B cell (primary cell): ENCODE data around the gene TLDC2. TPM values are rescaled to one million over a fixed set of nuclear protein-coding genes. Genes with fewer than 3 reads are reported as not detected.

ENCODE experiments used
- ATAC-seq: fragments of 200-7000 bp; cut with Tn5 transposase; one replicate; pipeline ENCODE4 v1.10.0; 2021; ENCODE audit warnings: low read depth, mild to moderate bottlenecking, moderate number of reproducible peaks, moderate library complexity
- CTCF ChIA-PET: fragments of 350-600 bp; sonication (Branson Sonifier 250); formaldehyde crosslinking; loops from one replicate; lab custom pipeline; 2021; ENCODE audit warnings: antibody characterized with exemption, inconsistent platforms; lab: Charles Lee
- POLR2A ChIA-PET: fragments of 350-600 bp; sonication (Branson Sonifier 250); formaldehyde crosslinking; loops from one replicate; lab custom pipeline; 2021; ENCODE audit warnings: antibody characterized with exemption; lab: Charles Lee
- DNase-seq: peaks from one replicate; pipeline ENCODE4 v3.0.0; 2013
- H2AFZ ChIP-seq: 2 replicates; pipeline ENCODE4 v1.6.1; 2012; ENCODE audit warnings: mild to moderate bottlenecking, low read depth, low read length; ENCODE audit not compliant: insufficient read depth, poor library complexity, severe bottlenecking
- H3K27ac ChIP-seq, 2 donors: 1 replicate in 1 of 2; 2 replicates in 1 of 2; pipeline ENCODE4 v1.5.1; 2012 to 2013; ENCODE audit warnings: low read length in 2 of 2, mild to moderate bottlenecking in 2 of 2, moderate library complexity in 1 of 2
- H3K27me3 ChIP-seq, 4 experiments: fragments of 200-600 bp in 1 of 4; sonication (generic) in 1 of 4; replicated peaks in 1 of 4; 1 replicate in 2 of 4; 2 replicates in 2 of 4; pipeline versions ENCODE4 v1.6.1 to v1.7.0; 2013 to 2016; ENCODE audit warnings: low read length in 3 of 4, mild to moderate bottlenecking in 2 of 4, mixed read lengths in 1 of 4, moderate library complexity in 1 of 4; ENCODE audit not compliant: insufficient read depth in 4 of 4, control insufficient read depth in 3 of 4; ENCODE audit errors: control extremely low read depth in 1 of 4
- H3K36me3 ChIP-seq, 2 experiments: replicated peaks in 1 of 2; 1 replicate in 1 of 2; 2 replicates in 1 of 2; pipeline versions ENCODE4 v1.6.1 to v1.7.1; 2013; ENCODE audit warnings: low read length in 1 of 2; ENCODE audit not compliant: insufficient read depth in 2 of 2, control insufficient read depth in 1 of 2; ENCODE audit errors: control extremely low read depth in 1 of 2, extremely low read depth in 1 of 2
- H3K4me1 ChIP-seq, 2 donors: fragments of 200-600 bp in 1 of 2; sonication (generic) in 1 of 2; 1 replicate in 1 of 2; 2 replicates in 1 of 2; pipeline versions ENCODE4 v1.5.1 to v1.6.1; 2013 to 2017; ENCODE audit warnings: low read length in 2 of 2; ENCODE audit not compliant: control insufficient read depth in 2 of 2, insufficient read depth in 2 of 2
- H3K4me2 ChIP-seq: replicated peaks from 2 replicates; pipeline ENCODE3; 2012; ENCODE audit warnings: mild to moderate bottlenecking, low read depth, low read length; ENCODE audit not compliant: poor library complexity, severe bottlenecking
- H3K4me3 ChIP-seq, 5 experiments: fragments of 200-600 bp in 1 of 5; sonication (generic) in 1 of 5; 1 replicate in 3 of 5; 2 replicates in 2 of 5; pipeline versions ENCODE4 v1.5.1 to v1.7.0; 2011 to 2016; ENCODE audit warnings: low read length in 4 of 5, mild to moderate bottlenecking in 4 of 5, low read depth in 2 of 5, control low read depth in 1 of 5, moderate library complexity in 1 of 5; ENCODE audit not compliant: insufficient read depth in 1 of 5; ENCODE audit errors: control extremely low read depth in 1 of 5, extremely low read depth in 1 of 5
- H3K79me2 ChIP-seq: fragments of 200-600 bp; sonication (generic); one replicate; pipeline ENCODE4 v1.6.0; 2016; ENCODE audit warnings: low read length; ENCODE audit not compliant: control insufficient read depth, insufficient read depth
- H3K9ac ChIP-seq: fragments of 200-600 bp; sonication (generic); 2 replicates; pipeline ENCODE4 v1.6.1; 2017; ENCODE audit warnings: mild to moderate bottlenecking, low read length, moderate library complexity
- H3K9me3 ChIP-seq, 3 donors: one replicate each; pipeline versions ENCODE4 v1.6.1 to v1.7.1; 2013; ENCODE audit warnings: low read length in 2 of 3; ENCODE audit not compliant: control insufficient read depth in 2 of 3, insufficient read depth in 1 of 3; ENCODE audit errors: control extremely low read depth in 1 of 3
- H4K20me1 ChIP-seq: 2 replicates; pipeline ENCODE4 v1.6.0; 2012; ENCODE audit warnings: mild to moderate bottlenecking, low read length; ENCODE audit not compliant: insufficient read depth, control insufficient read depth, poor library complexity, severe bottlenecking
- H3K27ac Mint-ChIP-seq: one replicate; pipeline ENCODE4 v1.8.0; 2021; ENCODE audit warnings: mixed read lengths
- H3K27me3 Mint-ChIP-seq: one replicate; pipeline ENCODE4 v1.8.0; 2021; ENCODE audit warnings: mixed read lengths
- H3K4me1 Mint-ChIP-seq: one replicate; pipeline ENCODE4 v1.8.0; 2021; ENCODE audit warnings: mixed read lengths
- H3K4me3 Mint-ChIP-seq: one replicate; pipeline ENCODE4 v1.8.0; 2021; ENCODE audit warnings: mixed read lengths
- H3K9me3 Mint-ChIP-seq: one replicate; pipeline ENCODE4 v1.8.0; 2022; ENCODE audit warnings: mixed read lengths; ENCODE audit not compliant: insufficient read depth
- CTCF ChIP-seq: fragments of 200-600 bp; IDR thresholded peaks from one replicate; pipeline ENCODE4 v1.8.0; 2022; ENCODE audit warnings: antibody characterized with exemption, mild to moderate bottlenecking
- EZH2 ChIP-seq: IDR thresholded peaks from 2 replicates; pipeline ENCODE4 v1.6.1; 2012; ENCODE audit warnings: borderline replicate concordance, low read depth, mild to moderate bottlenecking, moderate library complexity, low read length; ENCODE audit not compliant: insufficient read depth, poor library complexity, severe bottlenecking
- WGBS: methylation state at CpG from one replicate; pipeline ENCODE4 v1.1.5; 2013; ENCODE audit warnings: missing lambda C conversion rate; ENCODE audit not compliant: insufficient coverage; 5-methylcytosine and 5-hydroxymethylcytosine counted together
- intact Hi-C: fragments of 100-400 bp; cut with micrococcal nuclease; formaldehyde crosslinking; loops from one replicate; pipeline ENCODE4 v1.10.0; 2022
- polyA plus RNA-seq: library from polyadenylated mRNA; depleted of rRNA; stranded (reverse); fragments of >200 nt; gene quantifications from 2 replicates; pipeline ENCODE4 v1.2.3, GENCODE V29; 2012
- total RNA-seq, 2 donors: library from RNA; stranded (reverse); fragments of 120-200 nt in 1 of 2; gene quantifications; 1 replicate in 1 of 2; 2 replicates in 1 of 2; pipeline versions ENCODE4 v1.2.3 to v1.2.4, GENCODE V29; 2013 to 2022

TLDC2 gene
- total and polyA plus RNA-seq, 2 donors (not counting 1 experiment from before 2014, with no cell fraction given) = 0.13 TPM; not detected in 1

- peaks cover 73% of the 10 kb centered on the region for H3K4me1 Mint-ChIP-seq
- whole genome bisulfite sequencing = 63% methylated on average over 17 of the region's 17 CpGs
- Histone ChIP-seq H3K9ac (no peak overlapping the region), H3K4me3 (no peak overlapping the region), H3K27me3 (no peaks in the 10 kb centered on the region), H3K36me3 (peaks cover 0 to 10% of the 10 kb centered on the region in 2 experiments), H3K9me3 (no peaks in the 10 kb centered on the region), H3K4me1 (peaks cover 34 to 41% of the 10 kb centered on the region in 2 donors), H2AFZ (no peak overlapping the region), H3K27ac (no peak overlapping the region), H4K20me1 (peaks cover 29% of the 10 kb centered on the region), H3K79me2 (peaks cover 93% of the 10 kb centered on the region), H3K4me2 (peak overlapping the region; percentile 34)
- intact Hi-C loops = no loop called here
- no peaks in the 10 kb centered on the region for H3K9me3 Mint-ChIP-seq
- DNase-seq = peak; percentile 45
- peak overlapping the region; percentile 1 for H3K27ac Mint-ChIP-seq
- ATAC-seq = no peak
- H3K27me3 Mint-ChIP-seq = no peaks in the 10 kb centered on the region
- CTCF ChIA-PET = interaction anchor here (1.0 to 1.8 kb wide), 5 partner anchors 8 to 102 kb away, joined by 3 to 5 read pairs (median 3); no protein-coding TSS in a partner anchor
- POLR2A ChIA-PET = interaction anchor here (1.0 kb wide), 1 partner anchor 21 kb away, joined by 3 read pairs; no protein-coding TSS in a partner anchor
- TF ChIP-seq CTCF = no peak
- no peak for TF ChIP-seq EZH2
- no peak overlapping the region for H3K4me3 Mint-ChIP-seq
Observed at GRCh38 chr20:36856691-36857635, 19.0 kb upstream of the TLDC2 start.

- ChIA-PET CTCF (interaction anchor here (0.6 to 2.0 kb wide), 5 partner anchors 28 to 121 kb away, joined by 3 to 5 read pairs (median 3); no protein-coding TSS in a partner anchor), POLR2A (interaction anchor here (1.1 kb wide), 1 partner anchor 21 kb away, joined by 3 read pairs; no protein-coding TSS in a partner anchor)
- intact Hi-C loops = no loop called here
- Histone ChIP-seq H3K4me3 (no peak overlapping the region), H3K79me2 (peaks cover 76% of the 10 kb centered on the region), H3K9ac (no peak overlapping the region), H3K4me1 (peaks cover 37 to 45% of the 10 kb centered on the region in 2 donors), H3K27ac (no peak overlapping the region), H3K27me3 (no peaks in the 10 kb centered on the region), H3K4me2 (no peak overlapping the region), H3K36me3 (peaks cover 0 to 10% of the 10 kb centered on the region in 2 experiments), H4K20me1 (peaks cover 35% of the 10 kb centered on the region), H3K9me3 (no peaks in the 10 kb centered on the region), H2AFZ (no peak overlapping the region)
- 91% methylated on average over 4 of the region's 4 CpGs for WGBS
- Mint-ChIP-seq H3K4me3 (no peak overlapping the region), H3K27ac (peak overlapping the region; percentile 52), H3K9me3 (no peaks in the 10 kb centered on the region), H3K4me1 (peaks cover 64% of the 10 kb centered on the region), H3K27me3 (no peaks in the 10 kb centered on the region)
- DNase-seq = no peak
- no peak for ATAC-seq
- TF ChIP-seq CTCF (no peak), EZH2 (no peak)
Observed at GRCh38 chr20:36859282-36859555, 16.7 kb upstream of the TLDC2 start.
